VCaP (cell line): ENCODE results near the gene IL1B.

Experiments used
- H3K27ac ChIP-seq: fragments of 450-650 bp; 2 replicates; pipeline ENCODE4 v1.5.1; 2017
- CTCF ChIP-seq: fragments of 450-650 bp; conservative IDR thresholded peaks from 2 replicates; pipeline ENCODE4 v1.5.1; 2017; ENCODE audit warnings: mild to moderate bottlenecking, moderate library complexity

IL1B gene

DNA sequence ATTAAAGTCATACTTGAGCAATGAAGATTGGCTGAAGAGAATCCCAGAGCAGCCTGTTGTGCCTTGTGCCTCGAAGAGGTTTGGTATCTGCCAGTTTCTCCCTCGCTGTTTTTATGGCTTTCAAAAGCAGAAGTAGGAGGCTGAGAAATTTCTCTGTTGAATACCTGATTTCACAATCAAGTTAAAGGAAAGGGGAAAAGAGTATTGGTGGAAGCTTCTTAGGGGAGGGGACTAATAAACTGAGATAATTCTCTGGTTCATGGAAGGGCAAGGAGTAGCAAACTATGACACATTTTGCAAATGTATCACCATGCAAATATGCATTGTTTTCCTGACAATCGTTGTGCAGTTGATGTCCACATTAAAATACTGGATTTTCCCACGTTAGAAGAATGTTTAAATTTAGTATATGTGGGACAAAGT is at the start of gene IL1B:
IL1B (minus strand) TSS at position 85 of the 423 bp plus-strand sequence. CDS start 550 bp downstream, outside the sequence.
- no peak for TF ChIP-seq CTCF
- no peak within 1 kb of the TSS for H3K27ac ChIP-seq

DNA sequence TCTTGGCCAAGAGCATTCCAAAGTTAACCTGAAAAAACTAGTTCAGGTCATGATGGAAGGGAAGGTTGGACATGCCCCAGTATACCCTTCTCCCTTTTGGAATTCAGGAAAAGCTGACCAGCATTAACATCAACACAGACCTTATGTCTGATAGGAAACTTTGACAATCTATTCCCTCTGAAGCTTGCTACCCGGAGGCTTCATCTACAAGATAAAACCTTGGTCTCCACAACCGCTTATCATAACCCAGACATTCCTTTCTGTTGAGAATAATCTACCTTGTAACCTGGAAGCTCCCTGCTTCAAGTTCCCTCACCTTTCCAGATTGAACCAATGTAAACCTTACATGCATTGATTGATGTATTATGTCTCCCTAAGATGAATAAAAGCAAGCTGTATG is 49.7 kb upstream of the IL1B start:
- H3K27ac ChIP-seq = no peak overlapping the region
- TF ChIP-seq CTCF = no peak

DNA sequence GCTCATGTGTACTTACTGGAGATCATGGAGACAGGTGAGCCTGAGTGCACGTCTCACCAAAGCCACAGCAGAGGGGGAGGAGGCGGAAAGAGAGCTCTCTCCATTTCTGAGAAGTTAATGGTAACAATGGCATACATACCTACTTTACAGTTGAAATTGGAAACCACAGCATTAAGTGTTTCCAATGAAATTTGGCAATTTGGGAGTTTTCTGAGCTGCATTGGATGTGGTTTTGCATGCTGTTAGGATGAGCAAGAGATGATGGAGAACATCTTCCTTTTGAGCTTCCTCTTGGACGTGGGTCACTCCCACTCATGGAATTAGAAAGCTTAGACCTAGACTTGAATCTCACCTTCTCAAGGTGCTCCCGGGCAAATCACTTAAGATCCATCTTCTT is 48.9 kb upstream of the IL1B start:
- H3K27ac ChIP-seq = no peak overlapping the region
- TF ChIP-seq CTCF = no peak

- H3K27ac ChIP-seq = no peak overlapping the region
Observed at GRCh38 chr2:112884869-112885505, 48.4 kb upstream of the IL1B start.

DNA sequence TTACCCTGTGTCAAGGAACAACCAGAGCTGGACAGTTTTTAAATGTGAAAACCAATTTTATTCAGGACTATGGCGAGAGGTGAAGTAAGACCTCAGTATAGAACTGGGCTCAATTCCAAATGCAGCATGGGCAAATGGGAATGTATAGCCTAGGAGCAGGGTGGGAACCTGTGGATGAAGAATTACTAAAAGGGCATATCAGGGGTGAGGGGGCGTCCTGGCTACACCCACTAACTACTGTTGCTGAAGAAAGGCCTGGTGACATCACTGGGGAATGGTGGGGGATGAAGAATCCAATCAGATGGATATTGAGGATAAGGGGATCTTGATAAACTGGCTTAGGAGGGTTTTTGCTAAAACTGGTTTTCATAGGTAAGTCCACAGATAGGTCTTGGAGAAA is 47.1 kb upstream of the IL1B start:
- H3K27ac ChIP-seq = no peak overlapping the region
- TF ChIP-seq CTCF = no peak

More at GRCh38 chr2:112884869-112885505, 48.4 kb upstream of the IL1B start:
- peak; percentile 96 for TF ChIP-seq CTCF

GRCh38 chr2:112881217-112881985 is 44.8 kb upstream of the IL1B start:
- no peak for TF ChIP-seq CTCF
- H3K27ac ChIP-seq = no peak overlapping the region

DNA sequence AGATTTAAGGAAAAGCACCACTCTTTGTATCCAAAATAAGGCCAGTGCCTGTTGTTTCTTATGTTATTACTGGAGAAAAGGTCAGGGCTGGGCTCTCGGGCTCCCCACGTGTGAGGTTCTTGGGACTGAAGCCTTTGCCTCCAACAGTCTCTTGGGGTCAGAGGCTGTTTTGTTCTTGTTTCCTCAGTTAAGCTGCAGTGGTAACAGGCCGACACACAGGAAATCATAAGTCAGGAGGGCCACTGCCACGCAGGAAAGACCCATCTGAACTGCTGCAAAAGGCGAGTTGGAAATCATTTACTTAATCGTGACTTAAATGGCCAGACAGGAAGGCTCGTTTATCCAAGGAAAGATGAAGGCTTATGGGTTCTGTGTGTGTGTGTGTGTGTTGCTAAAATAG is 44.1 kb upstream of the IL1B start:
- H3K27ac ChIP-seq = no peak overlapping the region
- TF ChIP-seq CTCF = no peak
